Neural progenitor cell (in vitro differentiated cells): ENCODE data around the gene MAD2L2. TPM values are rescaled to one million over a fixed set of nuclear protein-coding genes. Genes with fewer than 3 reads are reported as not detected.

Source experiments
- DNase-seq: peaks from one replicate; pipeline ENCODE4 v3.0.0-alpha.2; 2016; ENCODE audit warnings: low spot score
- H2AFZ ChIP-seq: fragments of 200-600 bp; sonication (generic); replicated peaks from 2 replicates; pipeline ENCODE4 v1.6.1; 2016; ENCODE audit warnings: antibody characterized with exemption
- H3F3A ChIP-seq: fragments of 200-600 bp; sonication (generic); 2 replicates; pipeline ENCODE4 v1.6.1; 2016; ENCODE audit warnings: antibody characterized with exemption, low read depth
- H3K27ac ChIP-seq: fragments of 200-600 bp; sonication (generic); 2 replicates; pipeline ENCODE4 v1.5.1; 2016; ENCODE audit warnings: mild to moderate bottlenecking
- H3K27me3 ChIP-seq: fragments of 200-600 bp; sonication (generic); 2 replicates; pipeline ENCODE4 v1.6.1; 2016; ENCODE audit warnings: mild to moderate bottlenecking, moderate library complexity
- H3K36me3 ChIP-seq: fragments of 200-600 bp; sonication (generic); 2 replicates; pipeline ENCODE4 v1.5.1; 2016
- H3K4me1 ChIP-seq: fragments of 200-600 bp; sonication (generic); 2 replicates; pipeline ENCODE4 v1.6.1; 2016; ENCODE audit warnings: mixed run types
- H3K4me2 ChIP-seq: fragments of 200-600 bp; sonication (generic); 2 replicates; pipeline ENCODE4 v1.6.1; 2016
- H3K4me3 ChIP-seq: fragments of 200-600 bp; sonication (generic); 2 replicates; pipeline ENCODE4 v1.5.1; 2016
- H3K79me2 ChIP-seq: fragments of 200-600 bp; sonication (generic); 2 replicates; pipeline ENCODE4 v1.6.1; 2016; ENCODE audit warnings: low read depth
- H3K9ac ChIP-seq: fragments of 200-600 bp; sonication (generic); 2 replicates; pipeline ENCODE4 v1.6.1; 2016
- H3K9me3 ChIP-seq: fragments of 200-600 bp; sonication (generic); 2 replicates; pipeline ENCODE4 v1.5.1; 2016; ENCODE audit warnings: low read depth
- H4K20me1 ChIP-seq: fragments of 200-600 bp; sonication (generic); 2 replicates; pipeline ENCODE4 v1.6.1; 2016; ENCODE audit warnings: low read depth
- H3K27ac Mint-ChIP-seq: 3 replicates; pipeline ENCODE4 v1.8.0; 2021; ENCODE audit warnings: mixed read lengths
- H3K27me3 Mint-ChIP-seq: 2 replicates; pipeline ENCODE4 v1.8.0; 2022; ENCODE audit warnings: low read depth, mild to moderate bottlenecking, inconsistent platforms, moderate library complexity, mixed read lengths; ENCODE audit not compliant: insufficient read depth
- H3K36me3 Mint-ChIP-seq: 3 replicates; pipeline ENCODE4 v1.8.0; 2021; ENCODE audit warnings: mixed read lengths
- H3K4me1 Mint-ChIP-seq: 3 replicates; pipeline ENCODE4 v1.8.0; 2021; ENCODE audit warnings: mixed read lengths
- H3K4me3 Mint-ChIP-seq: 3 replicates; pipeline ENCODE4 v1.8.0; 2021; ENCODE audit warnings: mild to moderate bottlenecking, moderate library complexity, mixed read lengths
- H3K9me3 Mint-ChIP-seq: 3 replicates; pipeline ENCODE4 v1.8.0; 2020; ENCODE audit warnings: mixed read lengths
- CTCF ChIP-seq: fragments of 200-600 bp; sonication (generic); IDR thresholded peaks from 2 replicates; pipeline ENCODE4 v1.5.1; 2017; ENCODE audit warnings: antibody characterized with exemption, mild to moderate bottlenecking
- EZH2 ChIP-seq: fragments of 200-600 bp; sonication (generic); IDR thresholded peaks from 2 replicates; pipeline ENCODE4 v1.6.1; 2017; ENCODE audit warnings: antibody characterized with exemption, mild to moderate bottlenecking, moderate library complexity
- EZH2phosphoT487 ChIP-seq: fragments of 200-600 bp; sonication (generic); IDR thresholded peaks from 2 replicates; pipeline ENCODE4 v1.6.1; 2017; ENCODE audit warnings: antibody characterized with exemption
- total RNA-seq: library from RNA; depleted of rRNA; stranded (reverse); fragments of >200 nt; gene quantifications from 2 replicates; pipeline ENCODE4 v1.2.3, GENCODE V29; 2015; ENCODE audit warnings: low replicate concordance

Gene MAD2L2
- total RNA-seq, 1 donor from 2014 or later = 108 TPM

GRCh38 chr1:11690397-11691301, 9.7 kb upstream of the MAD2L2 start:
- Mint-ChIP-seq H3K27me3 (peaks cover 25% of the 10 kb centered on the region), H3K27ac (peak overlapping the region; percentile 69), H3K4me1 (peaks cover 31% of the 10 kb centered on the region), H3K4me3 (peak overlapping the region; percentile 94), H3K9me3 (no peaks in the 10 kb centered on the region), H3K36me3 (no peaks in the 10 kb centered on the region)
- Histone ChIP-seq H3K79me2 (peaks cover 93% of the 10 kb centered on the region), H2AFZ (peak overlapping the region; percentile 88), H3K4me3 (peak overlapping the region; percentile 97), H4K20me1 (peaks cover 54% of the 10 kb centered on the region), H3K9ac (peak overlapping the region; percentile 91), H3K4me2 (peak overlapping the region; percentile 93), H3K9me3 (no peaks in the 10 kb centered on the region), H3K27ac (peak overlapping the region; percentile 84), H3K4me1 (peaks cover 43% of the 10 kb centered on the region), H3K36me3 (no peaks in the 10 kb centered on the region), H3F3A (peaks cover 57% of the 10 kb centered on the region), H3K27me3 (peaks cover 11% of the 10 kb centered on the region)
- DNase-seq = peak; percentile 88
- TF ChIP-seq EZH2phosphoT487 (no peak), CTCF (peak; percentile 23)

- H3K36me3 ChIP-seq = no peaks in the 10 kb centered on the region
- Mint-ChIP-seq H3K27ac (no peak overlapping the region), H3K4me1 (peaks cover 23% of the 10 kb centered on the region), H3K36me3 (no peaks in the 10 kb centered on the region), H3K27me3 (peaks cover 23% of the 10 kb centered on the region), H3K4me3 (peak overlapping the region; percentile 27), H3K9me3 (no peaks in the 10 kb centered on the region)
- no peak overlapping the region for H3K4me3 ChIP-seq
- H3K9ac ChIP-seq = no peak overlapping the region
- peaks cover 55% of the 10 kb centered on the region for H3F3A ChIP-seq
- no peak for DNase-seq
- peaks cover 11% of the 10 kb centered on the region for H3K27me3 ChIP-seq
- no peak overlapping the region for H3K27ac ChIP-seq
- H4K20me1 ChIP-seq = peaks cover 53% of the 10 kb centered on the region
- H3K79me2 ChIP-seq = peaks cover 87% of the 10 kb centered on the region
- H3K9me3 ChIP-seq = no peaks in the 10 kb centered on the region
- TF ChIP-seq CTCF (no peak), EZH2 (no peak), EZH2phosphoT487 (no peak)
- H3K4me2 ChIP-seq = no peak overlapping the region
- H2AFZ ChIP-seq = no peak overlapping the region
- H3K4me1 ChIP-seq = peaks cover 34% of the 10 kb centered on the region
Measured at GRCh38 chr1:11688506-11688905, 7.6 kb upstream of the MAD2L2 start.

- H3K4me1 ChIP-seq = peaks cover 32% of the 10 kb centered on the region
- H3K79me2 ChIP-seq = peaks cover 64% of the 10 kb centered on the region
- Mint-ChIP-seq H3K4me3 (no peak overlapping the region), H3K36me3 (no peaks in the 10 kb centered on the region), H3K9me3 (no peaks in the 10 kb centered on the region), H3K27ac (no peak overlapping the region), H3K27me3 (peaks cover 16% of the 10 kb centered on the region), H3K4me1 (peaks cover 27% of the 10 kb centered on the region)
- H3K36me3 ChIP-seq = no peaks in the 10 kb centered on the region
- H3K4me3 ChIP-seq = no peak overlapping the region
- peaks cover 56% of the 10 kb centered on the region for H3F3A ChIP-seq
- peaks cover 65% of the 10 kb centered on the region for H4K20me1 ChIP-seq
- TF ChIP-seq EZH2 (no peak), EZH2phosphoT487 (no peak), CTCF (no peak)
- no peak overlapping the region for H3K9ac ChIP-seq
- H3K27ac ChIP-seq = no peak overlapping the region
- no peak overlapping the region for H3K4me2 ChIP-seq
- DNase-seq = no peak
- H2AFZ ChIP-seq = no peak overlapping the region
- H3K27me3 ChIP-seq = no peaks in the 10 kb centered on the region
- no peaks in the 10 kb centered on the region for H3K9me3 ChIP-seq
Measured at GRCh38 chr1:11685210-11685752, 4.3 kb upstream of the MAD2L2 start.
